Esophagus muscularis mucosa (tissue), 3 donors: Measurements from ENCODE around the gene OR4E2.

Experiments used
- POLR2AphosphoS5 ChIP-seq, 2 donors: sonication (generic); formaldehyde crosslinking; IDR thresholded peaks; one replicate each; pipeline ENCODE4 v1.6.1; 2017; ENCODE audit warnings: antibody characterized with exemption in 2 of 2
- TF ChIP-seq, protein P1 (sequence below), 3 experiments: fragments of 200-600 bp in 2 of 3; fragments of 450-650 bp in 1 of 3; sonication (generic) in 2 of 3; IDR thresholded peaks; one replicate each; pipeline ENCODE4 v1.5.1; 2017 to 2019; ENCODE audit warnings: antibody characterized with exemption in 3 of 3, mild to moderate bottlenecking in 2 of 3, moderate library complexity in 1 of 3

DNA sequence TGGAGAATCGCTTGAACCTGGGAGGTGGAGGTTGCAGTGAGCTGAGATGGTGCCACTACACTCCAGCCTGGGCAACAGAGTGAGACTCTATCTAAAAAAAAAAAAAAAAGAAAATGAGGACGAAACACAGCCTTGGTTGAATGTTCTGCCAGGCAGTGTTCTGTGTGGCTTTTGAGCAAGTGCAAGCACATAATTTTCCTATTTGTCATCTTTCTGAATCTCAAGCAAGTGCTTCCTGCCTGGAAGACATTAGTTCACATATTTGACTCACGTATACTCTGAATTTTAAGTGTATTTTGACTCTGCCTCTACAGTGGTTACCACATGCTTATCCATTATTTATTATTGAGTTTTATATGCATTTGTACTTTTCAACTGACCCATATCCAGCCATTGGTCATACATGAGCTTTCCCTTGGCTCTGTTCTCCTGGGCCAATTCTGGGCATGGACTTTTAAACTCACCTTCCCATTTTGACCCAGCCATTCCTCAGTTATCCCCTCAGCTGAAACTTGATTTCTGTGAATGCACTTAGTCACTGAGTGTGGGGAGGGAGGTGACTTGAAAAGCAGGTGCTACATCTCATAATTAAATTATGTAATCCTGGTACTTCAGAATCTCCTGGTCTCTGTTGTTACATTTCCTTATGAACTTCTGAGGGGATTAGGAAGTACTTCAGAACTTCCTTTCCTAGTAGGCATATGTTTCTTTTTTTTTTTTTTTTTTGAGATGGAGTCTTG is 27.0 kb upstream of the OR4E2 start:
- no peak for TF ChIP-seq POLR2AphosphoS5 (IDR thresholded peaks at IDR 0.05)
- TF ChIP-seq, protein P1, sequence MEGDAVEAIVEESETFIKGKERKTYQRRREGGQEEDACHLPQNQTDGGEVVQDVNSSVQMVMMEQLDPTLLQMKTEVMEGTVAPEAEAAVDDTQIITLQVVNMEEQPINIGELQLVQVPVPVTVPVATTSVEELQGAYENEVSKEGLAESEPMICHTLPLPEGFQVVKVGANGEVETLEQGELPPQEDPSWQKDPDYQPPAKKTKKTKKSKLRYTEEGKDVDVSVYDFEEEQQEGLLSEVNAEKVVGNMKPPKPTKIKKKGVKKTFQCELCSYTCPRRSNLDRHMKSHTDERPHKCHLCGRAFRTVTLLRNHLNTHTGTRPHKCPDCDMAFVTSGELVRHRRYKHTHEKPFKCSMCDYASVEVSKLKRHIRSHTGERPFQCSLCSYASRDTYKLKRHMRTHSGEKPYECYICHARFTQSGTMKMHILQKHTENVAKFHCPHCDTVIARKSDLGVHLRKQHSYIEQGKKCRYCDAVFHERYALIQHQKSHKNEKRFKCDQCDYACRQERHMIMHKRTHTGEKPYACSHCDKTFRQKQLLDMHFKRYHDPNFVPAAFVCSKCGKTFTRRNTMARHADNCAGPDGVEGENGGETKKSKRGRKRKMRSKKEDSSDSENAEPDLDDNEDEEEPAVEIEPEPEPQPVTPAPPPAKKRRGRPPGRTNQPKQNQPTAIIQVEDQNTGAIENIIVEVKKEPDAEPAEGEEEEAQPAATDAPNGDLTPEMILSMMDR (IDR thresholded peaks at IDR 0.05): no peak
